ENCODE data around the gene AOC1.
"Not testable (repeated sequence)": the region's sequence is repeated elsewhere in the genome, so short reads cannot be mapped to it uniquely, and the experiment has no call there.

Gene AOC1

DNA sequence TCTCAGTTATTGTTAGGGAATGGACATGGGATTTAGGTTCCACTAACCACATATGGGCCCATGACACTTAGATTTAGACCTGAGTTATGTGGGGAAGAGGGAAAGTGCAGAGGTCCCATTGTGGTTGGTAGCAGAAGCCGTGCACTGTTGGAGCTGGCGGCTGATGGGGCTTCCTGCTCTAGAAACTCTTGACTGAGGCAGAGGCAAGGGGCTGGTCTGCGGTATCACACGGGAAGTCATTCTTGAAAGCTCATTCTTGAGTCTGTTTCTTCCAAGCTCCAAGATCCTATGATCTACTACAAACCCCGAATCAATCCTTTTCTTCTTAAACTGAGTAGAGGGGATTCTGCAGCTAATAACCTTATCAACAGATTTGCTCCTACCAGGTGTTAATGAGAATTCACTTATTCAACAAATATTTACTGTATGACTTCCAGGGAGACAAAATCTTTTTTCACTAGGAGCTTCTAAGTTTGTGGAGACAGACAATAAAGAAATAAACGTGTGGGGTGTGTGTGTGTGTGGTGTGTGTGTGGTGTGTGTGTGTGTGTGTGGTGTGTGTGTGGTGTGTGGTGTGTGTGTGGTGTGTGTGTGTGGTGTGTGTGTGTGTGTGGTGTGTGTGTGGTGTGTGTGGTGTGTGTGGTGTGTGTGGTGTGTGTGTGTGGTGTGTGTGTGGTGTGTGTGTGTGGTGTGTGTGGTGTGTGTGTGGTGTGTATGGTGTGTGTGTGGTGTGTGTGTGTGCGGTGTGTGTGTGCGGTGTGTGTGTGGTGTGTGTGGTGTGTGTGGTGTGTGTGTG is 57.1 kb downstream of the AOC1 start:
- H3K36me3 Mint-ChIP-seq (ENCODE audit: low read depth) = no peaks in the 10 kb centered on the region
- peaks cover 27% of the 10 kb centered on the region for H3K27me3 Mint-ChIP-seq
- no peak overlapping the region for H3K4me3 Mint-ChIP-seq
- ATAC-seq = no peak
- DNase-seq = peak; percentile 35
- no peaks in the 10 kb centered on the region for H3K9me3 Mint-ChIP-seq
- H3K27ac Mint-ChIP-seq = no peak overlapping the region
- H3K4me1 Mint-ChIP-seq = peaks cover 7% of the 10 kb centered on the region

- not testable (repeated sequence) for H3K9me3 Mint-ChIP-seq; ATAC-seq; H3K36me3 Mint-ChIP-seq (ENCODE audit: low read depth); H3K4me1 Mint-ChIP-seq; H3K27ac Mint-ChIP-seq; H3K4me3 Mint-ChIP-seq; DNase-seq
- H3K27me3 Mint-ChIP-seq = peaks cover 23% of the 10 kb centered on the region
These were observed 58.1 kb downstream of the AOC1 start for GRCh38 chr7:150910305-150910995.

- Mint-ChIP-seq H3K27ac (no peak overlapping the region), H3K27me3 (peaks cover 21% of the 10 kb centered on the region), H3K4me1 (peaks cover 7% of the 10 kb centered on the region), H3K9me3 (no peaks in the 10 kb centered on the region), H3K4me3 (no peak overlapping the region), H3K36me3 (ENCODE audit: low read depth) (no peaks in the 10 kb centered on the region)
- DNase-seq = no peak
- no peak for ATAC-seq
These were observed 58.7 kb downstream of the AOC1 start for GRCh38 chr7:150910996-150911422.
